Hippocampal formation (tissue), 2 donors: Measurements from ENCODE around the gene PRKN.
"Not testable (repeated sequence)": the region's sequence is repeated elsewhere in the genome, so short reads cannot be mapped to it uniquely, and the experiment has no call there.

Source experiments
- DNase-seq, 2 donors: peaks; one replicate each; lab custom pipeline; 2025; lab: John Stamatoyannopoulos, UW

Gene PRKN

DNA sequence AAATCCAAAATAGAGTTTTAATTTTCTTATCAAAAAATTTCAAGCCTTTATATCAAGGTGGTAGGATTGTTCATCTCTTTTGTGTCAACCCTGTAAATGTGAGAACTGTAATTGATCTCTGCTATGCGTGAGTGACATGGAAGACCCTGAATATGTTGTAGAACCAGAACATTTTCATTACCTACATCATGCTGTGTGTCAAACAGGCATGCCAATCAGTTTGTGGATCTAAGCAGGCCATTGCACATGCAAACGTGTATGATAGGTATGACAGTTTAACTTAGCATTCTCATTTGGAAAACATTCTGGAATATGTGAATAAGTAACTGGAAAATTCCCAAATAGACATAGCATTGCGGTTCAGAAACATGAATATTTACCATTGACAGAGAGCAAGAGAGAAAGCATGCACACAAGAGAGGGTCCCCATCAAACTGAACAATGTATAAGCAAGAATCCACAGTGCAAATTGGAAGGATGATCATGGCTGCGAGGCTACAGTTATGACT lies 812.1 kb downstream of the PRKN start:
- DNase-seq: no peak

DNA sequence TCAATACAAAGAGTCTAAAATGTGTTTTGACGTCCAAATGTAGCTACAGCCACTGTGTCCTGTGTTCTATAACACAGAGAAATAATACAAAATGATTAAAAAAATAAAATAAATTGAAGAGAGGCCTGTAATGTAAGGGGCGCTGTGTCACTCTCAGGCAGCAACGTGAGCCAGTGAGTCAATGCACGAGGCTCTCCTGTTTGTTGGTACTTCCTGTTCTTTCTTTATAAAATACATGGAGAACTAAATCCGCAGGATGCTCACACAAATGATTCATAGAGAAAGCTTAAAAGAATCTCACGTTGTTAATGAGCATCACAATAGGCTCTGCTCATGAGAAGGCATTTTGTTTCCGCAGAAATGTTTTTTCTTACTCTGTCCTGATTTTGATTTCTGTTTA lies 818.7 kb downstream of the PRKN start:
- DNase-seq: no peak

DNA sequence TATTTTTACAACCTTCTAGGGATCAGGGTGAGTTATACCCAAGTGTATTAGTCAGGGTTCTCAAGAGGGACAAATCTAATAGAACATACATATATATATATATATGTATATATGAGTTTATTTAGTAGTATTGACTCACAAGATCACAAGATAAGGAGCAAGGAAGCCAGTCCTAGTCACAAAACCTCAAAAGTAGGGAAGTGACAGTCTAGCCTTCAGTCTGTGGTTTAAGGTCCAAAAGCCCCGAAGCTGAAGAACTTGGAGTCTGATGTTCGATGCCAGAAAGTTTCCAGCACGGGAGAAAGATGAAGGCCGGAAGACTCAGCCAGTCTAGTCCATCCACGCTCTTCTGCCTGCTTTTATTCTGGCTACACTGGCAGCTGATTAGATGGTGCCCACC lies 821.0 kb downstream of the PRKN start:
- DNase-seq: no peak

DNA sequence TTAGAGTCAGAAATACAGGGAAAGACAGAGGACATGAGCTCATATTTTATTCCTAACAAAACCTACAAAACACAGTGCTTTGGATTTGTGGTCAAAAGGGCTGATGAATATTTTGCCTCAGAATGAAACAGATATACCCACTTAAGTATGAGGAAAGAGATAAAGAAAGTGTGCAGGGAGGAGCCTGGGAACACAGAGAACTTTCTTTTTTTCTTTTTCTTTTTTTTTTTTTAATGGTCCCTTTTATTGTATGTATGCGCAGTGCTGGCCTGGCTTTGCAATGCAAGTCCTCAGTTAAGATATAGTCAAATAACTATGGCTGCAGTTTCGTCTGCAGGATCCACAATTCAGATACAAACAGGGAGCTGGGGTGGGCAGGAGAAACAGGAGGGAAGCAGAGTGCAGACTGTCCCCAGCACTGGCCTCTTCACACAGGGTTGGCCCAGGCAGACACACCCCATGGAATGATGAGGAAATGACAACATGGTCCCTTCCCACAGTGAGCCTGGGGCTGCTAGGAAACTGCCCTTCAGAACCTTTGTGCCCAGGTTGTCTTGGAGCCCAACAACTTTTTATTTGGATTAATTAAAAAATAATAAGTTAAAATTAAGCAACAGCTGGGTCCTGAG lies 823.9 kb downstream of the PRKN start:
- no peak for DNase-seq

DNA sequence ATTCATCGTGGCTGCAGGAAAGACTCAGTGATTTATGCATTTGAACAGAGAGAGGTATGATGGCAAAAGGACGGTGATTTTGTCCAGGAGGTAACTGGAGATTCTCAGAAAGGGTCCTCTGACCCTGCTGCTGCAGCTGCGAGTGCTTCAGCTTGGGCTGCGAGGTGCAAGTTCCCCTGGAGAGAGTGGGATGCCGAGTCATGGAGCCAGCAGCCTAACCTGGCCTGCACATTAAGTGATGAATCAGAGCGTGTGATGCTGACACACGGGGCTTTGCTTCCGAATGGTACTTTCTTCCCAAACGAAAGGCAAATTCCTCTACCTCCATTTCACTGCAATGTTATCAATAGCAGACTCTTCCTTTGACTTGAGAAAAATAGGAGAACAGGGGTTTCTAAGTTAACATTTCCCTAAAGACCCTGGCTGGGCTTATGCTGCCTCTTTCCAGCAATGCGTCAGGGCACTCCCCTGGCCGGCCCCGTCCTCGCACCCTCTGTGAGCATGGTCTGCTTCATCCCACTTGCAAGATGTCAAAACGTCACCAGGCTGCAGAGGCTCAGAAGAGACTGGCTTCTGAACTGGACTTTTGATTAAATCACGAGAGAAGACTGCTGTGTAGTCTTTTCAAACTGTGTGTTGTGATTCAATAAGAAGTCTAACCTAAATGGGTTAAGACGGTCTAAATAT lies 825.7 kb downstream of the PRKN start:
- DNase-seq: no peak

DNA sequence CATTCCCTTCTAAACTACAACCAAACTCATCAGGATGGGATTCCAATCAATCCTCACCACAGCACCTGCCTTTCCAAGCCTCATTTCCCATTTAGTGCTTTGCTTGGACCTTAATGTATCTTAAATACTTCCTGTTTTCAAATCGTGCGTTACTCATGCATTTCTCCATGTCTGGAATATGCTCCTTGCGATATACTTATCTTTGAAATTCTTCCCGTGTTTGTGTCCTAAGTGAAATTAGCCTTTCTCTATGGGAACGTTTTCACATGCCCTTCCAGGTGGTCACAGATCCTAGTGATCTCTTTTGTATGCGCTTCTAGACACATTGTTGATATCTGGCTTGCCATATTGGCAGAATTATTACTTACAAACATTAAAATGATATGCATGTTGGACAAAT lies 833.1 kb downstream of the PRKN start:
- no peak for DNase-seq

DNA sequence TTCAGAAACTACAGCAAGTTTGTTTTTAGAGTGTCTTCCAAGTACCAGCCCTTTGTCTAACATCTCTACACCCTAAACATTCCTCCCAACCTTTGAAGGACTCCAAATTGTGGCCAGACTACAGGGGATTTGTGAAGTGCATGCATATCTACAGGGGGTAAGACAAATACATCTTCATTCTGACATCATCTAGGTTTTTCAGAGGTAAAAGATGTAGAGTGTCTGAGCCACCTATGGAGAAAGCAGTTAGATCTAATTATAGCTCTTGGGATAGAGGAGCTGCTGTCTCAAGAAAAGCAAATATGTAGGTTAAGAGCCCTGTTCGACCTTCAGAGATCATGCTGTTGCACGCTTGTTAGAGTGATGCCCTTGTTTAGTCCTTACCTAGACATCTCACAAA lies 836.0 kb downstream of the PRKN start:
- DNase-seq: no peak

DNA sequence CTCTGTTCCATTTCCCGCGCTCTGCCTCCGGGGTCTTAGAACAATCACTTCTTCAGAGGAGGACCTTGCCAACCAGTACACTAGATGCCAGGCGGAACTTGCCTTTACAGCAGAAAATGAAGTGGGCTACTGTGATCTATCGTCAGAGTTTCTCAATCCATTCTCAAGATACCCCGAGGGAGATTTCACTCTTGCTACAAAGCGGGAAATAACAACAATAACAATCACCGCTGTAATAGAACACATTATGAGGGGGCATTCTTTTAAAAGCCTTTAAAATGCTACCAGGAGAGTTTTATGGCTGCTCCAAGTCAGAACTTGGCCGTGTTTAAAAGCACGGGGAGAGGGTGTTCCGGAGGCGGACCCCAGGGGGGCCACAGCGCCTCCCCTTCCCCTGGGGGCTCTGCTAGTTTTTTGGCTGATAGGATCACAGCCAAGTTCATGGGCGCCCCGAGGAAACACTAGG lies 836.7 kb downstream of the PRKN start:
- DNase-seq: no peak

DNA sequence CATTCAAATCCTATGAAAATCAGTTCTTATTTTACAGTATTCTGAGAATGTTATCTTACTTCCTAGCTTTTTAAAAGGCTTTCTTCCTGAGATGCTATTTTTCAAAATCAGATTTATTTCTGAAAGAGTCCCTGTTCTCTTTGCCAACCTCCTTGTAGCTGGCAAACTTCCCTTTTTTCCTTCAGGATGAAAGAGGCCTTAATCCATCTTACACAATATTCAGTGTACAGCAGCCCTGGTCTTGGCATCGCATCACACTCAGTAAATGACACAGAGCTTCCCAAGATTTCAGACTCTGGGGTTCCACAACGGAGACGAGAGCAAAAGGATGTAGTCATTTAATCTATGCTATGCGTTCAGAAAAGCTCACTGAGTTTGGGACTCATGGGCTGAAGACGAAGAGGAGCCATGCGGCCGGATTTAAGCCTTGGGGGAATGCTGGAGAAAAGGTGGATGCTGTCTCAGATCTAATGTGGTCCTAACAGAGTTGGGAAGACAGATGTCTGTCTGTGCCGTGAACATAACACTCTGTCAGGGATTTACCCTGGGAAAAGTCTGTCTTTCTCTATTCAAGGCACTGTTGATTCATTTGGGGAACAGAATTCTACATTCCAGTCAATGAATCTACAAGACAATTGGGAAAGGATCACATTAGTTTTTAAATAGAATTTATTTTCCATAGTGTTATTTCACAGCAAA lies 837.3 kb downstream of the PRKN start:
- DNase-seq: peak; percentile 17 to 32

DNA sequence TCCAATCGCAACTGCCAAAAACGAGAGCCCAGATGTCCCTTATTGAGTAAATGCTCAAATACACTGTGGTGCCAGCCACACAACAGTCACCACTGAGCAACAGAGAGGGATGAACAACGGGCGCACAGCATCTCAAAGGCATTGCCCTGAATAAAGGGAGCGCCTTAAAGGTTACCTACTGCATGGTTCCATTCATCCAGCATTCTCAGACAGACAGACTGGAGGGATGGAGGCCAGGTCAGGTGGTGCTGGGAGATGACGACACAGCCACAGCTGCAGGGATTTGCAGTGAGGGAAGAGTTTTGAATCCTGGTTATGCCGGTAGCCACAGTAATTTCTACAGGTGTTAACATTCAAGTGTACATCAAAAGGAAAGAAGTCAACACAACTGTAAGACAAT lies 838.2 kb downstream of the PRKN start:
- DNase-seq: peak in 1 of 2 donors; percentile 10

DNA sequence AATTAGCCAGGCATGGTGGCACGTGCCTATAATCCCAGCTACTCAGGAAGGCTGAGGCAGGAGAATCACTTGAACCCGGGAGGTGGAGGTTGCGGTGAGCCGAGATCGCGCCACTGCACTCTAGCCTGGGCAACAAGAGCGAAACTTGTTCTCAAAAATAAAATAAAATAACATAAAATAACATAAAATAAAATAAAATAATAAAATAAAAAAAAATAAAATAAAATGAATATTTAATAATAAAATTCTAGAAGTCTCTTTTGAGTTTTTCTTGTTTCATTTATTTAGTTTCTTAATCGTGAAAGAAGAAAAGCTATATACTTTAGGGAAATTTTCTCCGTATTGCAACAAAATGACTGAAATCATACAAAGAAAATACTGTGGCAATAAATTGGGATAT lies 841.0 kb downstream of the PRKN start:
- not testable (repeated sequence) for DNase-seq

DNA sequence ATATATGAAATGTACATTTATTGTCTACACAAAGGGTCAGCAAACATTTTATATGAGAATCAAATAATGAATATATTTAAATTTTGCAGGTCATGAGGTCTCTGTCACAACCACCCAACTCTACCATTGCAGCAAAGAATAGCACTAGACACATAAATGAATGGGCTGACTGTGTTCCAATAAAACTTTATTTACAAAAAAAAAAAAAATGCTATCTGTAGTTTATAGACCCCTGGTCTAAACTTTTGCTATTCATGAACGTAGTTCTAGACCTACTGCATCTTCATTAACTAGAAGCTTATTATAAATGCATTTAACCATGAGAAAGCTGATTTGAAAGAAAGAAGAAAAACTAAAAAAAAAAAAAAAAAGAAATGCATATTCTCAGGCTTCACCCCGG lies 842.8 kb downstream of the PRKN start:
- no peak for DNase-seq

DNA sequence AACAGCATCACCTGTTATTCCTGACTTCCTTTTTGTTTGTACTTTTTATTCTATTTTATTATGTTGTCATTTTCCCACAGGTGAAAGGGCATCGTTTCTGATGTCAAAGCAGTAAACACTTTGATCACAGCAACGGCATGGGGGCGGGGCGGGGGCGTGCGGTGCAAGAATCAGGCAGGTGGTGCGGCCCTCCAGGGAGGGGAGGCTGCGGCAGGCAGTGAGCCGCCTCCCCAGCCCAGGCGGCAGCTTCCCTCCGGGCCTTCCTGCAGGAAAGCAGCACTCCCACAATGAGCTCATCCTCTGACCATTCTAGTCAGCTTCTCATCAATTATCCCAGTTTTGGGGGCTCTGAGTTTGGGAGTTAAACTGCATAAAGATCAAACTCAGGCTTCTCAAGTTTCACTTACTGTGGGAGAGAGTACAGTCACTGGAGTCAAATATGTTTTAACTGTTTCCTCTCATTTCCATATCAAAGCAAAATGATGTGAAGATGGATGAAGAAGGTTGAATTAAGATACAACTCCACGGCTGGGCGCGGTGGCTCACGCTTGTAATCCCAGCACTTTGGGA lies 845.3 kb downstream of the PRKN start:
- no peak for DNase-seq

DNA sequence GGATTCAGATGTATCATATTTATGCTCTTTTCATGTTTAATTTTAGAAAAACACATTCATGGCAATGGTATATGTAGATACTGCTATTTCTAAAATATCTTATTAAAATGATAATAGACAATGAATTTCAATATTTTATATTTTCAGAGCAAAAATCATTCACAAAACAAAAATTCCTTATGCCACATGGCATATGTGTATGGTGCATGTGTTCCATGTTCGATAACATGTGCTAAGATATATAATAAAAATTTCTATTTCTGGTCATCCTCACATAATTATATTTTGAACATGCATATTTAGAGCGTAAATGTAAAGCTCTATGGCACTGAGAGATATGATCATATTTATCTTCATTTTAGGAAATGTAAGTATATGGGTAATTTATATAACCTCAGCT lies 847.5 kb downstream of the PRKN start:
- DNase-seq: no peak

DNA sequence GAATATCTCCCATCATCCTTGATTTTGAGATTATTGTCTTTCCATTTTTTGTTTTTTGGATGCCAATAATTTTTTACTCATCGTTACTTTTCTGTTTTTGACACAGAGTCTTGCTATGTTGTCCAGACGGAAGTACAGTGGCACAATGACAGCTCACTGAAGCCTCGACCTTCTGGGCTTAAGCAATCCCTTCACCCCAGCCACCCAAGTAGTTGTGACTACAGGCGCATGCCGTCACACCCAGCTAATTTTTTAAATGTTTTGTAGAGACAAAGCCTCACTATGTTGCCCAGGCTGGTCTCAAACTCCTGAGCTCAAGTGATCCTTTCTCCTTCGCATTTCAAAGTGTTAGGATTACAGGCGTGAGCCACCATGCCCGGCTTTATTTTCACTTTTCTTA lies 851.3 kb downstream of the PRKN start:
- no peak for DNase-seq

DNA sequence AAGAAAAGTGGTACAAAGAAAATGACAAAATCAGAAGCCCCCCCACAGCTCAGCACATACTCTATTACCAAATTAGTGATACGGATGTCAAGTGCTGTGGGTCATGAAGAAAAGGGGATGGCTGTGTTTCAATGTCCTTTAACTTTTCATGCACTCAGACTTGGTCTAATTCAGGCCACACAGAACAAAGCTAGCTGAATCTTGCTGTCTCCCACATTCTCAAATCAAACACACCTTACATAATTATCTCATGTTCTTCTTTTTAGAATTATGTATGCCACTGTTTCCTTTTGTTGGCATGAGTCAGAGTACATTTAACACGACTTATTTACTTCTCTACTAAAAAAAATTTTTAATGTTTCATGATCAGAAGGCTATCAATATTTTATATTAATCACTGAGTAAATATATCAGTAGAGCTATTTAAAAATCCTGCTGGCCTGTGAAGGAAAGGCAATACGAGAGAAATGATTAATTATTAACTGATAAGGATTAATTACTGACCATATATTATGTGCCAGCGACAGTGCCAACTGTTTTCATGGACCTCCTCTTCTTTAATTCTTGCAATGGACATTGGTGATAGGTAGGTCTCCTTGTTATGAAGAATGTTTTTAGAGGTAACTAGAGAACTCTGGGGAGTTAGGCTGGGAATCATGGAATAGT lies 857.2 kb downstream of the PRKN start:
- DNase-seq: no peak

DNA sequence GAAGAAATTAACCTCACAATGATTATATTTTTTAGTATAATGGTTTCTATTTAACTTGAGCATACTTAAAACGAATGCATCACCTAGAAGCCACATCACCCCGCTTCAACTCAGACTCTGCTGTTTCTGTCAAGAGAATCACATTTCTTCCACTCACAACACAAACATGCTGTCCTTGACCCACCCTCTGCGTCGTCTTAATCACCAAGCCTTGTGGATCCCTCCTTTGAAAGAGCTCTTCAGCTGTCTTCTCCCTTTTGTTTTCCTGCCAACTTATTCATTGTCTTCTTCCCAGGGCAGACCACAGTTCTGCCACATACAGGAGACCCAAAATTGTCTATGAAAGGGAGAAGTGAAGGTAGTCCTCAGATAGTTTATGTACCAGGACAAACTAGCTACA lies 858.1 kb downstream of the PRKN start:
- no peak for DNase-seq

DNA sequence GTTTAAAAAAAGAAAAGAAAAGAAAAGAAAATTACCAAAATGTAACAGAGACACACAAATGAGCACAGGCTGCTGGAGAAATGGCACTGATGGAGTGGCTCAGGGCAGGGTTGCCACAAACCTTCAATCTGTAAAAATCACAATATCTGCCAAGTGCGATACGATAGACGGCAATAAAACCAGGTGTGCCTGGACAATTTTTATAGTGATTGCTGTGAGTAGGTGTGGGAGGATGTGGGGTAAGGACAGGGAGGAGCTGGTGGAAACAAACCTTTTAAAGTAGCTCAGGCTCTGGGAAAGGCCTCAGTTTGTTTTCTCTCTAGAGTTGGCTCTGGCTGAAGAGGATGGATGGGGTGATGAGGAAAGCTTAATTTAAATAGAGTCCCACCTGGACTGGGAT lies 861.0 kb downstream of the PRKN start:
- no peak for DNase-seq

DNA sequence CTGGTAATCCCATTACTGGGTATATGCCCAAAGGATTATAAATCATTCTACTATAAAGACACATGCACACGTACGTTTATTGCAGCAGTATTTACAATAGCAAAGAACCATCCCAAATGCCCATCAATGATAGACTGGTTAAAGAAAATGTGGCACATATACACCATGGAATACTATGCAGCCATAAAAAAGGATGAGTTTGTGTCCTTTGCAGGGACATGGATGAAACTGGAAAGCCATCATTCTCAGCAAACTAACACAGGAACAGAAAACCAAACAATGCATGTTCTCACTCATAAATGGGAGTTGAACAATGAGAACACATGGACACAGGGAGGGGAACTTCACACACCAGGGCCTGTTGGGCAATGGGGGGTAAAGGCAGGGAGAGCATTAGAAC lies 866.5 kb downstream of the PRKN start:
- DNase-seq: not testable (repeated sequence)

DNA sequence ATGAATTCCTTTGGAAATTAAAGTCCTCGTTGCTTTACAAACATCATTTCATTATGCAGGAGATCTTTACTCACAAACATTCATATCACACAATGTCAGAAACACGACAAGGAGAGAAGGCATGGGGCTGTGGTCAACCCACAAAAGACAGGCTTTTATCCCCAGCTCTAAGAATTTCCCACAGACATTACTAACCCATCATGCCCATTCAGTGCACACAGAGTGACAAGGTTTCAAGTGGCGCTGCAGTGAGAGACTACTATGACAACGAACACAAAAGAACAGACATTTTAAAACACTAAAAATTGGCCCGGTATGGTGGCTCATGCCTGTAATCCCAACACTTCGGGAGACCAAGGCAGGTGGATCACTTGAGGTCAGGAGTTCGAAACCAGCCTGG lies 873.9 kb downstream of the PRKN start:
- no peak for DNase-seq

DNA sequence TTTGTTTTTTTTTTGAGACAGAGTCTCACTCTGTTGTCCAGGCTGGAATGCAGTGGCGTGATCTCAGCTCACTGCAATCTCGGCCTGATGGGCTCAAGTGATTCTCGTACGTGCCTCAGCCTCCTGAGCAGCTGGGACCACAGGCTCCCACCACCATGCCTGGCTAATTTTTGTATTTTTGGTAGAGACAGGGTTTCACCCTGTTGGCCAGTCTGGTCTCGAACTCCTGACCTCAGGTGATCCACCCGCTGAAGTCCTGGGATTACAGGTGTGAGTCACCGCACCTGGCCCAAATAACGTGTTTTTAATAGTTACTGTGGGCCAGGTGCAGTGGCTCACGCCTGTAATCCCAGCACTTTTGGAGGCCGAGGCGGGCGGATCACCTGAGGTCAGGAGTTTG lies 876.1 kb downstream of the PRKN start:
- DNase-seq: not testable (repeated sequence)

DNA sequence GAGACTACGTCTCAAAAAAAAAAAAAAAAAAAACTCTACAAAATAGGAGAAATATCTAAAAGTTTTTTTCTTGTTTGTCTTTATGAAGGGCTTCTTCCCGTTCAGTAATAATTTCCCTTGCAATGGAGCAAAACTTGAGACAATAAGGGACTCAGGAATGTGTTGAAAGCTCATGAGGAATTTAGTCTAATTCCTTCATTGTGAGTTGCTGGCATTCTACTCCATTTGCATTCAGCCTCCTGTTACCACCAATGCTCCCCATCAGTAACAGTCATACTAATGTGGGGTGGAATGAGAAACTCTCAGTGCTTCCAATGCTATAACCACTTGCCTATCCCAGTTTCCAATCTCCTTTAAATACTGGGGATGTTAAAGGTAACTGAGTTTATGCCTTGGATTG lies 877.0 kb downstream of the PRKN start:
- DNase-seq: no peak
